Mesendoderm (in vitro differentiated cells): ENCODE data around the gene LCA5.
"Not testable (repeated sequence)": the region's sequence is repeated elsewhere in the genome, so short reads cannot be mapped to it uniquely, and the experiment has no call there.

ENCODE experiments used
- DNase-seq: peaks from one replicate; pipeline ENCODE4 v3.0.0; 2013
- H2AK5ac ChIP-seq: 2 replicates; pipeline ENCODE4 v1.6.1; 2013; ENCODE audit warnings: low read length, inconsistent platforms
- H2BK120ac ChIP-seq: 2 replicates; pipeline ENCODE4 v1.6.1; 2013; ENCODE audit warnings: low read depth, mild to moderate bottlenecking, low read length, moderate library complexity, mixed read lengths
- H2BK15ac ChIP-seq: replicated peaks from 2 replicates; pipeline ENCODE4 v1.6.1; 2013; ENCODE audit warnings: low read depth, mild to moderate bottlenecking, moderate library complexity
- H2BK5ac ChIP-seq: 2 replicates; pipeline ENCODE4 v1.6.1; 2013; ENCODE audit warnings: low read length, inconsistent platforms
- H3K18ac ChIP-seq: 2 replicates; pipeline ENCODE4 v1.6.1; 2013; ENCODE audit warnings: mild to moderate bottlenecking, low read length, mixed read lengths
- H3K23ac ChIP-seq: one replicate; pipeline ENCODE4 v1.6.1; 2013; ENCODE audit warnings: low read length
- H3K27ac ChIP-seq: 2 replicates; pipeline ENCODE4 v1.5.1; 2013; ENCODE audit warnings: low read depth, mild to moderate bottlenecking, inconsistent platforms, low read length, moderate library complexity
- H3K27me3 ChIP-seq: 2 replicates; pipeline ENCODE4 v1.6.1; 2013; ENCODE audit warnings: low read length, control low read depth, mild to moderate bottlenecking, inconsistent platforms; ENCODE audit not compliant: insufficient read depth, poor library complexity
- H3K36me3 ChIP-seq: 2 replicates; pipeline ENCODE4 v1.6.1; 2013; ENCODE audit warnings: low read length, inconsistent platforms; ENCODE audit not compliant: control insufficient read depth, insufficient read depth
- H3K4ac ChIP-seq: one replicate; pipeline ENCODE4 v1.6.1; 2013; ENCODE audit warnings: low read depth, mild to moderate bottlenecking, low read length, moderate library complexity
- H3K4me1 ChIP-seq: 2 replicates; pipeline ENCODE4 v1.6.1; 2013; ENCODE audit warnings: low read depth, low read length, inconsistent platforms; ENCODE audit not compliant: control insufficient read depth
- H3K4me2 ChIP-seq: 2 replicates; pipeline ENCODE4 v1.6.1; 2013; ENCODE audit warnings: low read length
- H3K4me3 ChIP-seq: 2 replicates; pipeline ENCODE4 v1.5.1; 2013; ENCODE audit warnings: mild to moderate bottlenecking, low read length
- H3K56ac ChIP-seq: one replicate; pipeline ENCODE4 v1.6.1; 2013; ENCODE audit warnings: low read length
- H3K79me1 ChIP-seq: 2 replicates; pipeline ENCODE4 v1.6.1; 2013; ENCODE audit warnings: low read length, inconsistent platforms
- H3K79me2 ChIP-seq: 2 replicates; pipeline ENCODE4 v1.6.1; 2013; ENCODE audit warnings: mild to moderate bottlenecking, low read length; ENCODE audit not compliant: control insufficient read depth, insufficient read depth
- H3K9ac ChIP-seq: 2 replicates; pipeline ENCODE4 v1.6.1; 2013; ENCODE audit warnings: low read length, inconsistent platforms
- H4K5ac ChIP-seq: one replicate; pipeline ENCODE4 v1.6.1; 2013; ENCODE audit warnings: low read length
- H4K8ac ChIP-seq: one replicate; pipeline ENCODE4 v1.6.1; 2013; ENCODE audit warnings: low read depth, mild to moderate bottlenecking, control low read depth, low read length, moderate library complexity
- WGBS: extraction: QIAGEN DNeasy Blood & Tissue Kit; methylation state at CpG from one replicate; pipeline ENCODE4 v1.1.7; 2013; ENCODE audit warnings: low lambda C conversion rate, missing lambda C conversion rate; ENCODE audit not compliant: insufficient coverage; ENCODE audit errors: extremely low coverage; 5-methylcytosine and 5-hydroxymethylcytosine counted together

The LCA5 gene

DNA sequence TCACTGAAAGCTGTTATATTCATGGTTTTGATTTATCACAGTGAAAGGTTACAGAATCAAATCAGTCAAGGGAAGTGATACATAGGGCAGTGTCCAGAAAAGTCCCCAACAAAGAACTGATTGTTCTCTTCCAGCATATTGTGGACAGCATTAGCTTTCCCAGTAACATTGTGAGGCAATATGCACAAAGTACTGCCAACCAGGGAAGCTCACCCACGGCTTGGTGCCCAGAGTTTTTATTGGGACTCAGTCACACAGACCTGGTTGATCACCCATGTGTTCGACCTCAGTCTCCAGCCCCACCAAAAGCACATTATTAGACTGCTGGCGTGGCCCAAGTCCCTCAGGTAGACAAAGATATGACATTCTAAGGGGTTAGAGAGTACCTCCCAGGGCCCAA, 76.0 kb downstream of the LCA5 start:
- DNase-seq = no peak
- H3K27ac ChIP-seq = no peak overlapping the region
- no peaks in the 10 kb centered on the region for H3K4me1 ChIP-seq
- H3K9ac ChIP-seq = no peak overlapping the region
- no peak overlapping the region for H3K4ac ChIP-seq
- H2AK5ac ChIP-seq = no peak overlapping the region
- no peak overlapping the region for H3K23ac ChIP-seq
- H3K36me3 ChIP-seq = no peaks in the 10 kb centered on the region
- no CpG with 5 or more reads among the region's 3 CpGs for WGBS
- H3K79me1 ChIP-seq = no peaks in the 10 kb centered on the region
- H3K18ac ChIP-seq = no peak overlapping the region
- no peak overlapping the region for H2BK15ac ChIP-seq
- H3K56ac ChIP-seq = no peak overlapping the region
- no peak overlapping the region for H3K4me3 ChIP-seq
- no peaks in the 10 kb centered on the region for H3K27me3 ChIP-seq
- H4K5ac ChIP-seq = no peak overlapping the region
- no peaks in the 10 kb centered on the region for H3K79me2 ChIP-seq
- H4K8ac ChIP-seq = no peak overlapping the region
- H3K4me2 ChIP-seq = no peak overlapping the region
- no peak overlapping the region for H2BK120ac ChIP-seq
- no peak overlapping the region for H2BK5ac ChIP-seq

GRCh38 chr6:79455446-79455845, 81.8 kb downstream of the LCA5 start:
- no peak overlapping the region for H3K9ac ChIP-seq
- no peaks in the 10 kb centered on the region for H3K36me3 ChIP-seq
- no peak overlapping the region for H3K23ac ChIP-seq
- H3K56ac ChIP-seq = no peak overlapping the region
- no peak overlapping the region for H3K4ac ChIP-seq
- WGBS = no CpG with 5 or more reads among the region's 1 CpG
- no peak overlapping the region for H2BK120ac ChIP-seq
- no peak overlapping the region for H3K4me3 ChIP-seq
- no peaks in the 10 kb centered on the region for H3K79me2 ChIP-seq
- H3K79me1 ChIP-seq = no peaks in the 10 kb centered on the region
- no peak overlapping the region for H3K18ac ChIP-seq
- no peak overlapping the region for H2BK15ac ChIP-seq
- H2AK5ac ChIP-seq = no peak overlapping the region
- H3K4me2 ChIP-seq = no peak overlapping the region
- no peak overlapping the region for H4K5ac ChIP-seq
- H3K27me3 ChIP-seq = no peaks in the 10 kb centered on the region
- no peak overlapping the region for H4K8ac ChIP-seq
- H2BK5ac ChIP-seq = no peak overlapping the region
- H3K4me1 ChIP-seq = no peaks in the 10 kb centered on the region
- no peak for DNase-seq
- no peak overlapping the region for H3K27ac ChIP-seq

GRCh38 chr6:79453558-79454042, 83.6 kb downstream of the LCA5 start:
- Histone ChIP-seq H3K36me3 (no peaks in the 10 kb centered on the region), H3K4ac (no peak overlapping the region), H3K23ac (no peak overlapping the region), H4K5ac (no peak overlapping the region), H3K9ac (no peak overlapping the region), H3K18ac (peak overlapping the region; percentile 6), H2BK120ac (no peak overlapping the region), H3K4me1 (no peaks in the 10 kb centered on the region), H3K79me2 (no peaks in the 10 kb centered on the region), H3K27ac (no peak overlapping the region), H3K27me3 (no peaks in the 10 kb centered on the region), H3K56ac (no peak overlapping the region), H3K4me2 (no peak overlapping the region), H3K79me1 (no peaks in the 10 kb centered on the region), H2AK5ac (no peak overlapping the region), H2BK5ac (no peak overlapping the region), H3K4me3 (no peak overlapping the region), H4K8ac (no peak overlapping the region), H2BK15ac (no peak overlapping the region)
- WGBS = no CpG with 5 or more reads among the region's 3 CpGs
- DNase-seq = no peak

GRCh38 chr6:79450984-79451383, 86.2 kb downstream of the LCA5 start:
- no peaks in the 10 kb centered on the region for H3K4me1 ChIP-seq
- no peaks in the 10 kb centered on the region for H3K27me3 ChIP-seq
- no peak overlapping the region for H3K4me2 ChIP-seq
- H3K4me3 ChIP-seq = no peak overlapping the region
- no peak overlapping the region for H3K27ac ChIP-seq
- no peak overlapping the region for H2BK5ac ChIP-seq
- no peak overlapping the region for H4K5ac ChIP-seq
- H2BK15ac ChIP-seq = no peak overlapping the region
- no CpG with 5 or more reads among the region's 7 CpGs for WGBS
- H2AK5ac ChIP-seq = no peak overlapping the region
- no peak overlapping the region for H3K23ac ChIP-seq
- H3K18ac ChIP-seq = no peak overlapping the region
- no peak overlapping the region for H3K4ac ChIP-seq
- no peak overlapping the region for H3K9ac ChIP-seq
- H3K36me3 ChIP-seq = no peaks in the 10 kb centered on the region
- H3K56ac ChIP-seq = no peak overlapping the region
- no peaks in the 10 kb centered on the region for H3K79me1 ChIP-seq
- H2BK120ac ChIP-seq = no peak overlapping the region
- no peaks in the 10 kb centered on the region for H3K79me2 ChIP-seq
- no peak overlapping the region for H4K8ac ChIP-seq
- DNase-seq = no peak

GRCh38 chr6:79446006-79446405, 91.2 kb downstream of the LCA5 start:
- no CpG with 5 or more reads among the region's 4 CpGs for WGBS
- Histone ChIP-seq H3K9ac (no peak overlapping the region), H2BK15ac (no peak overlapping the region), H2BK120ac (no peak overlapping the region), H3K4me2 (no peak overlapping the region), H3K4ac (no peak overlapping the region), H3K23ac (no peak overlapping the region), H3K18ac (no peak overlapping the region), H3K79me2 (no peaks in the 10 kb centered on the region), H3K4me1 (no peaks in the 10 kb centered on the region), H2BK5ac (no peak overlapping the region), H3K27me3 (no peaks in the 10 kb centered on the region), H3K79me1 (no peaks in the 10 kb centered on the region), H3K36me3 (no peaks in the 10 kb centered on the region), H3K4me3 (no peak overlapping the region), H4K8ac (no peak overlapping the region), H4K5ac (no peak overlapping the region), H2AK5ac (no peak overlapping the region), H3K56ac (no peak overlapping the region), H3K27ac (no peak overlapping the region)
- no peak for DNase-seq

DNA sequence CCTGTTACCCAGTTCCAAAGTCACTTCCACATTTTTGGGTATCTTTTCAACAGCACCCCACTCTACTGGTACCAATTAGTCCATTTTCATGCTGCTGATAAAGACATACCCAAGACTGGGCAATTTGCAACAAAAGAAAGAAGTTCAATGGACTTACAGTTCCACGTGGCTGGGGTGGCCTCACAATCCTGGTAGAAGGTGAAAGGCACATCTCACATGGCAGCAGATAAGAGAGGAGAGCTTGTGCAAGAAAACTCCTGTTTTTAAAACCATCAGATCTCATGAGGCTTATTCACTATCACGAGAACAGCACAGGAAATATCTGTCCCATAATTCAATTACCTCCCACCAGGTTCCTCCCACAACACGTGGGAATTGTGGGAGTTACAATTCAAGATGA, 93.4 kb downstream of the LCA5 start:
- not testable (repeated sequence) for H4K5ac ChIP-seq, H3K4me3 ChIP-seq, H3K36me3 ChIP-seq, H3K4me1 ChIP-seq, H3K9ac ChIP-seq, H3K79me2 ChIP-seq, H2BK5ac ChIP-seq, H2BK120ac ChIP-seq, H3K4ac ChIP-seq, H3K27ac ChIP-seq, H3K4me2 ChIP-seq, H4K8ac ChIP-seq, H3K79me1 ChIP-seq, H2AK5ac ChIP-seq, H2BK15ac ChIP-seq, DNase-seq, H3K18ac ChIP-seq, H3K56ac ChIP-seq, H3K27me3 ChIP-seq, H3K23ac ChIP-seq
- no CpG with 5 or more reads among the region's 3 CpGs for WGBS
